A673 (cell line): Measurements from ENCODE around the gene FNDC3B.

Experiments used
- CTCF ChIP-seq: fragments of 300-800, 200-600 bp; sonication (generic); conservative IDR thresholded peaks from 2 replicates; pipeline ENCODE4 v1.5.1; 2017; ENCODE audit warnings: low read depth, mild to moderate bottlenecking, antibody characterized with exemption, low read length, moderate library complexity, mixed read lengths
- EZH2 ChIP-seq: fragments of 200-600 bp; sonication (generic); IDR thresholded peaks from 2 replicates; pipeline ENCODE4 v1.6.1; 2017; ENCODE audit warnings: borderline replicate concordance, low read depth, mild to moderate bottlenecking, mixed read lengths, antibody characterized with exemption, low read length; ENCODE audit not compliant: poor library complexity, severe bottlenecking

GRCh38 chr3:172193436-172193835, 154.1 kb downstream of the FNDC3B start:
- TF ChIP-seq CTCF (no peak), EZH2 (no peak)
